Spleen (tissue), 7 donors: ENCODE data around the gene NUDT14.

ENCODE experiments used
- POLR2A ChIP-seq, 3 donors: fragments of 450-650 bp; IDR thresholded peaks; one replicate each; pipeline ENCODE4 v1.5.1; 2017; ENCODE audit warnings: antibody characterized with exemption in 3 of 3, mild to moderate bottlenecking in 1 of 3
- POLR2AphosphoS5 ChIP-seq, 3 donors: sonication (generic); formaldehyde crosslinking; IDR thresholded peaks; one replicate each; pipeline ENCODE4 v1.5.1; 2017; ENCODE audit warnings: antibody characterized with exemption in 3 of 3
- TF ChIP-seq, protein P1 (sequence below), 11 experiments: fragments of 200-600 bp in 7 of 11; fragments of 450-650 bp in 4 of 11; sonication (generic) in 4 of 11; IDR thresholded peaks in 8 of 11; conservative IDR thresholded peaks in 3 of 11; 1 replicate in 7 of 11; 2 replicates in 4 of 11; pipeline versions ENCODE4 v1.4.0 to v1.8.0; 2016 to 2021; ENCODE audit warnings: antibody characterized with exemption in 11 of 11, inconsistent platforms in 4 of 11, mild to moderate bottlenecking in 1 of 11
- donor health status: DM: no; HTN: no; CAD: no; lungs with moderate emphysema.
- donor health status: DM: no; HTN: no; CAD: no.
- donor health status: DM: no; HTN: no; CAD: no.

DNA sequence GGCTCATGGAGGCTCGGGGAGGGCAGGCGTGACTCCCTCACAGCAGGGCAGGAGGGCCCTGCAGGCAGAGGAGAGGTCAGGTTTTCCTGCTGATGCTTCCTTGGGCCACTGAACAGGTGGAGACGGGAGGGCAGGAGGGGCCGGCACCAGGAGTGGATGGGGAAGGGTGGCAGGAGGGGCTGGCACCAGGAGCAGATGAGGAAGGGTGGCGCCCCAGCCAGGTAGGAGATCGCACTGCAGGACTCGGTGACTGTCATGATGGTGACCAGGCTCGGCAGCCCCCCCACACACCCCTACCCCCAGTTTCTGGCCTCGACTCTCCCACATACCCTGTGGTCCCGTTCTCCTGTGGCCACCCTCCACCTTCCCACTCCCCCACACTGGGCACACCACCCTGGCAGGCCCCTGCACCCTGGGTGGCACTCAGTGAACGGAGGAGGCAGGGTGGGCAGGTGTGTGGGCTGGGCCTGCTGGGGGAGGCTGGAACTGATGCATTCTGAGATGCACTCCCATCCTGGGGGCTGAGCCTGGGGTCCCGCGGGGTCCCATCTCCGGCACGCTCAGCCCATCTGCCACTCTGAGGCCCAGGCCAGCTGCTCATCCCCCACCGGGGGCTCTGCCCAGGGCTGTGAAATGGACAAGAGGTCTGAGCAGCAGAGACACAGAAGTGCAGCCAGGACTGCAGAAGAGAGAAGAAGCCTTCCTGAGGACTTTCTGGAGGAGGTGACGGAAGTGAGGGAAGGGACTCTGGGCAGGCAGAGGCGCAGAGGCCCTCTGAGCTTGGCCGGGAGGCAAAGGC, 2.8 kb downstream of the NUDT14 start:
- TF ChIP-seq, protein P1, sequence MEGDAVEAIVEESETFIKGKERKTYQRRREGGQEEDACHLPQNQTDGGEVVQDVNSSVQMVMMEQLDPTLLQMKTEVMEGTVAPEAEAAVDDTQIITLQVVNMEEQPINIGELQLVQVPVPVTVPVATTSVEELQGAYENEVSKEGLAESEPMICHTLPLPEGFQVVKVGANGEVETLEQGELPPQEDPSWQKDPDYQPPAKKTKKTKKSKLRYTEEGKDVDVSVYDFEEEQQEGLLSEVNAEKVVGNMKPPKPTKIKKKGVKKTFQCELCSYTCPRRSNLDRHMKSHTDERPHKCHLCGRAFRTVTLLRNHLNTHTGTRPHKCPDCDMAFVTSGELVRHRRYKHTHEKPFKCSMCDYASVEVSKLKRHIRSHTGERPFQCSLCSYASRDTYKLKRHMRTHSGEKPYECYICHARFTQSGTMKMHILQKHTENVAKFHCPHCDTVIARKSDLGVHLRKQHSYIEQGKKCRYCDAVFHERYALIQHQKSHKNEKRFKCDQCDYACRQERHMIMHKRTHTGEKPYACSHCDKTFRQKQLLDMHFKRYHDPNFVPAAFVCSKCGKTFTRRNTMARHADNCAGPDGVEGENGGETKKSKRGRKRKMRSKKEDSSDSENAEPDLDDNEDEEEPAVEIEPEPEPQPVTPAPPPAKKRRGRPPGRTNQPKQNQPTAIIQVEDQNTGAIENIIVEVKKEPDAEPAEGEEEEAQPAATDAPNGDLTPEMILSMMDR (IDR thresholded peaks at IDR 0.05 in 8 of 11, conservative IDR thresholded peaks at IDR 0.05 in 3 of 11), result no peak
- no peak for TF ChIP-seq POLR2AphosphoS5 (IDR thresholded peaks at IDR 0.05)
- no peak for TF ChIP-seq POLR2A (IDR thresholded peaks at IDR 0.05)
